Measurements from ENCODE around the gene TRIM41. TPM values are rescaled to one million over a fixed set of nuclear protein-coding genes. Genes with fewer than 3 reads are reported as not detected.
A peak's percentile ranks its signal among the peaks of the same experiment; 100 is the strongest.

Gene TRIM41
- total and polyA plus RNA-seq, 9 of the 15 experiments (the other 6 are each of a cell fraction or from before 2014, with no cell fraction given), result 1.8 to 47.6 (median 20.9) TPM

GRCh38 chr5:181245427-181246275 is 22.6 kb downstream of the TRIM41 start (continued):
- peak in 1 of 2 experiments; percentile 55; a peak in 1 of 4 replicates for TF ChIP-seq TEAD1 (CRISPR knock-in tag; IDR thresholded peaks at IDR 0.05)
- TF ChIP-seq ZNF780A (CRISPR knock-in tag; IDR thresholded peaks at IDR 0.05), result no peak
- TF ChIP-seq MCM3 (IDR thresholded peaks at IDR 0.05), result no peak
- TF ChIP-seq ZNF668 (CRISPR knock-in tag; IDR thresholded peaks at IDR 0.05), result no peak
- no peak for TF ChIP-seq CEBPG (CRISPR knock-in tag; IDR thresholded peaks at IDR 0.05)
- no peak for TF ChIP-seq CEBPG (tag; conservative IDR thresholded peaks at IDR 0.05 in 1 of 2, IDR thresholded peaks at IDR 0.05 in 1 of 2)
- no peak for TF ChIP-seq ZFP36 (IDR thresholded peaks at IDR 0.05; ENCODE audit: low read depth, low read length, partially characterized antibody)
- no peak for TF ChIP-seq SMARCE1 (IDR thresholded peaks at IDR 0.05)
- no peak for TF ChIP-seq ZNF384 (IDR thresholded peaks at IDR 0.05; ENCODE audit: low read depth, low read length)
- no peak for TF ChIP-seq CHD7 (IDR thresholded peaks at IDR 0.05; ENCODE audit: low read depth, low read length)
- TF ChIP-seq ZNF24 (IDR thresholded peaks at IDR 0.05), result no peak
- peak; percentile 49 for TF ChIP-seq RBBP5 (IDR thresholded peaks at IDR 0.05; ENCODE audit: borderline replicate concordance, insufficient read depth, low read length, poor library complexity, severe bottlenecking)
- TF ChIP-seq TAF1 (IDR thresholded peaks at IDR 0.05; ENCODE audit: control insufficient read depth, extremely low read depth, insufficient read depth, low read length, severe bottlenecking), result no peak
- 0 out of 2 replicates have a peak, but pooled peaks have one; percentile 56 for TF ChIP-seq E2F5 (CRISPR knock-in tag; IDR thresholded peaks at IDR 0.05)
- no peak for TF ChIP-seq GTF2A2 (tag; IDR thresholded peaks at IDR 0.05)
- no peak for TF ChIP-seq ZNF354B (CRISPR knock-in tag; IDR thresholded peaks at IDR 0.05)

Data from K562 (cell line).